HEK293T (cell line): Measurements from ENCODE around the gene TERB1.
A peak's percentile ranks its signal among the peaks of the same experiment; 100 is the strongest.

Source experiments
- CTCF ChIA-PET: fragments of 350-600 bp; formaldehyde crosslinking; extraction: SDS; loops from one replicate; lab custom pipeline; 2021; ENCODE audit warnings: antibody characterized with exemption, inconsistent platforms; lab: Yijun Ruan, JAX
- POLR2A ChIA-PET: fragments of 350-600 bp; formaldehyde crosslinking; extraction: SDS; loops from one replicate; lab custom pipeline; 2020; ENCODE audit warnings: antibody characterized with exemption, inconsistent platforms; lab: Yijun Ruan, JAX
- DNase-seq: peaks from one replicate; pipeline ENCODE4 v3.0.0; 2012; ENCODE audit warnings: mixed read lengths; ENCODE audit errors: extremely low spot score
- ARNT ChIP-seq: fragments of 450-650 bp; IDR thresholded peaks from 2 replicates; pipeline ENCODE4 v1.6.1; 2017; ENCODE audit warnings: mild to moderate bottlenecking
- BHLHE40 ChIP-seq: fragments of 450-650 bp; IDR thresholded peaks from 2 replicates; pipeline ENCODE4 v1.6.1; 2016; ENCODE audit warnings: mild to moderate bottlenecking, moderate library complexity, borderline replicate concordance
- CTBP1 ChIP-seq: fragments of 450-650 bp; IDR thresholded peaks from 2 replicates; pipeline ENCODE4 v1.6.1; 2016; ENCODE audit warnings: borderline replicate concordance
- ELF4 ChIP-seq: fragments of 450-650 bp; IDR thresholded peaks from 2 replicates; pipeline ENCODE4 v1.6.1; 2017; ENCODE audit warnings: antibody characterized with exemption
- FOXA1 ChIP-seq: fragments of 450-650 bp; IDR thresholded peaks from 2 replicates; pipeline ENCODE4 v1.6.1; 2016; ENCODE audit warnings: mild to moderate bottlenecking
- FOXK2 ChIP-seq: fragments of 450-650 bp; IDR thresholded peaks from 2 replicates; pipeline ENCODE4 v1.6.1; 2016; ENCODE audit warnings: mild to moderate bottlenecking
- FOXM1 ChIP-seq: fragments of 450-650 bp; IDR thresholded peaks from 2 replicates; pipeline ENCODE4 v1.6.1; 2017; ENCODE audit warnings: mild to moderate bottlenecking, borderline replicate concordance
- HDGF ChIP-seq: fragments of 450-650 bp; IDR thresholded peaks from 2 replicates; pipeline ENCODE4 v1.6.1; 2017; ENCODE audit warnings: antibody characterized with exemption, borderline replicate concordance
- L3MBTL2 ChIP-seq: fragments of 450-650 bp; conservative IDR thresholded peaks from 2 replicates; pipeline ENCODE4 v1.6.1; 2016; ENCODE audit warnings: mild to moderate bottlenecking
- LEF1 ChIP-seq: fragments of 450-650 bp; IDR thresholded peaks from 2 replicates; pipeline ENCODE4 v1.6.1; 2017; ENCODE audit warnings: mild to moderate bottlenecking, borderline replicate concordance
- NFRKB ChIP-seq: fragments of 450-650 bp; IDR thresholded peaks from 2 replicates; pipeline ENCODE4 v1.6.1; 2016; ENCODE audit warnings: mild to moderate bottlenecking, moderate library complexity
- PKNOX1 ChIP-seq: fragments of 450-650 bp; IDR thresholded peaks from 2 replicates; pipeline ENCODE4 v1.6.1; 2016
- SP1 ChIP-seq: fragments of 450-650 bp; IDR thresholded peaks from 2 replicates; pipeline ENCODE4 v1.6.1; 2017
- SUZ12 ChIP-seq: fragments of 450-650 bp; IDR thresholded peaks from 2 replicates; pipeline ENCODE4 v1.6.1; 2016; ENCODE audit warnings: mild to moderate bottlenecking
- TARDBP ChIP-seq: fragments of 450-650 bp; IDR thresholded peaks from 2 replicates; pipeline ENCODE4 v1.6.1; 2016
- ZNF384 ChIP-seq: fragments of 450-650 bp; IDR thresholded peaks from 2 replicates; pipeline ENCODE4 v1.6.1; 2016

Gene TERB1

GRCh38 chr16:66832661-66833305 is 31.4 kb upstream of the TERB1 start:
- no peak for TF ChIP-seq ZNF384
- TF ChIP-seq FOXK2, result no peak
- TF ChIP-seq PKNOX1, result no peak
- TF ChIP-seq NFRKB, result no peak
- no peak for TF ChIP-seq ELF4
- TF ChIP-seq L3MBTL2, result no peak
- no peak for TF ChIP-seq LEF1
- TF ChIP-seq BHLHE40, result no peak
- no peak for TF ChIP-seq SP1
- no peak for TF ChIP-seq CTBP1
- no peak for TF ChIP-seq TARDBP
- no peak for TF ChIP-seq FOXA1
- no peak for TF ChIP-seq SUZ12
- TF ChIP-seq FOXM1, result no peak
- TF ChIP-seq ARNT, result no peak
- no peak for TF ChIP-seq HDGF
- DNase-seq, result peak; percentile 5
- POLR2A ChIA-PET, result no interaction called here
- CTCF ChIA-PET, result no interaction called here

- ChIA-PET POLR2A (no interaction called here), CTCF (no interaction called here)
- no peak for DNase-seq
- no peak for TF ChIP-seq ELF4
- TF ChIP-seq HDGF, result no peak
- no peak for TF ChIP-seq SP1
- no peak for TF ChIP-seq PKNOX1
Observed at GRCh38 chr16:66832190-66832589, 30.8 kb upstream of the TERB1 start.

GRCh38 chr16:66830422-66831404 is 29.3 kb upstream of the TERB1 start, which contains the start of gene NAE1:
TSS of gene NAE1 (minus strand) at chr16:66830976. CDS start at chr16:66830899, 77 bp downstream.
- ChIA-PET CTCF (interaction anchor here (0.6 to 1.4 kb wide), 22 partner anchors 11 to 266 kb away, joined by 3 to 13 read pairs (median 5); partner anchors contain the start of gene CA7), POLR2A (interaction anchor here (0.6 to 1.9 kb wide), 20 partner anchors 11 to 227 kb away, joined by 3 to 13 read pairs (median 3); partner anchors contain the start of genes CA7, DYNC1LI2 and PDP2)
- peak; percentile 98 for DNase-seq
- TF ChIP-seq LEF1, result no peak
- TF ChIP-seq CTBP1, result 0 out of 2 replicates have a peak, but pooled peaks have one; percentile 50
- peak; percentile 71 for TF ChIP-seq L3MBTL2

GRCh38 chr16:66824006-66824405 is 22.6 kb upstream of the TERB1 start:
- ChIA-PET CTCF (interaction anchor here (0.6 to 2.3 kb wide), 2 partner anchors 49 to 56 kb away, joined by 3 to 6 read pairs; no protein-coding TSS in a partner anchor), POLR2A (no interaction called here)
- no peak for DNase-seq

GRCh38 chr16:66814734-66815133 is 13.3 kb upstream of the TERB1 start:
- POLR2A ChIA-PET, result interaction anchor here (0.9 to 1.1 kb wide), 3 partner anchors 11 to 357 kb away, joined by 3 to 7 read pairs (median 3); partner anchors contain the start of gene NAE1
- CTCF ChIA-PET, result no interaction called here
- TF ChIP-seq CTBP1, result no peak
- TF ChIP-seq FOXK2, result no peak
- TF ChIP-seq FOXA1, result no peak
- TF ChIP-seq ARNT, result no peak
- no peak for TF ChIP-seq LEF1
- TF ChIP-seq SUZ12, result no peak
- TF ChIP-seq ELF4, result no peak
- no peak for TF ChIP-seq BHLHE40
- TF ChIP-seq L3MBTL2, result no peak
- no peak for TF ChIP-seq ZNF384
- no peak for TF ChIP-seq SP1
- TF ChIP-seq PKNOX1, result no peak
- TF ChIP-seq HDGF, result no peak
- no peak for DNase-seq

More at GRCh38 chr16:66824006-66824405, 22.6 kb upstream of the TERB1 start:
- TF ChIP-seq FOXK2 (no peak), CTBP1 (no peak), SUZ12 (no peak), HDGF (no peak), ELF4 (no peak), NFRKB (no peak), BHLHE40 (no peak), ZNF384 (no peak), ARNT (no peak), FOXA1 (no peak), L3MBTL2 (no peak), TARDBP (no peak), PKNOX1 (no peak), FOXM1 (no peak), LEF1 (no peak), SP1 (no peak)
